HG02981 (cell line): ENCODE data around the gene LAG3.

Experiments used
- ATAC-seq: cut with Tn5 transposase; IDR thresholded peaks from one replicate; pipeline ENCODE4 v1.9.1; 2021; ENCODE audit warnings: mild to moderate bottlenecking, moderate library complexity; ENCODE audit not compliant: unreplicated experiment

The LAG3 gene

GRCh38 chr12:6771091-6771495, 1.2 kb upstream of the LAG3 start:
- ATAC-seq = no peak

- ATAC-seq = no peak
These were observed 600 bp upstream of the LAG3 start for GRCh38 chr12:6771509-6772330.

DNA sequence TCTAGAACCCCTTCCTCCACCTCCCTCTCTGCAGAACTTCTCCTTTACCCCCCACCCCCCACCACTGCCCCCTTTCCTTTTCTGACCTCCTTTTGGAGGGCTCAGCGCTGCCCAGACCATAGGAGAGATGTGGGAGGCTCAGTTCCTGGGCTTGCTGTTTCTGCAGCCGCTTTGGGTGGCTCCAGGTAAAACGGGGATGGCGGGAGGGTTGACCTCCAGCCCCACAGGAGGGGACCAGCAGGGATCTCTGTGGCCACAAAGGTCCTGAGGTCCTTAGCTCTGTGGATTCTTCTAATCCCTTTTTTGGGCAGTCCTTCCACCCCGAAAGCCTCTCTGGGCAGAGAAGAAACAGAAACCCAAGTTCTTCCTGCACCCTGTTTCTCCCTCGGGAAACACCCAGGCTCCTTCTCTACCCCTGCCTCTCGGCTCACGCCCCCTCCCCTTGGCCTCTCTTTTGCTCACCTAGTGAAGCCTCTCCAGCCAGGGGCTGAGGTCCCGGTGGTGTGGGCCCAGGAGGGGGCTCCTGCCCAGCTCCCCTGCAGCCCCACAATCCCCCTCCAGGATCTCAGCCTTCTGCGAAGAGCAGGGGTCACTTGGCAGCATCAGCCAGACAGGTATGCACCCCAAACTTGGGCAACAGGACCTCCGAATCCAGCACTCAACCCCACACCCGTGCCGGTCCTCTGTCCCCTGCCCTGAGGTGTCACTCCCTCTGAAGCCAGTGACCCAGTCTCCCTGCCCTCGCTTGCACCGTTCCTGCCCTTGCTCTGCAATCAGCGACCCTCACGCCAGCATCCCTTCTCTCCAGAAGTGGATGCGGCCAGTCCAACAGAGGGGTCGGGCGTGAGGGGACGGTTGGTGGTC, 638 bp downstream of the LAG3 start:
- ATAC-seq = no peak

DNA sequence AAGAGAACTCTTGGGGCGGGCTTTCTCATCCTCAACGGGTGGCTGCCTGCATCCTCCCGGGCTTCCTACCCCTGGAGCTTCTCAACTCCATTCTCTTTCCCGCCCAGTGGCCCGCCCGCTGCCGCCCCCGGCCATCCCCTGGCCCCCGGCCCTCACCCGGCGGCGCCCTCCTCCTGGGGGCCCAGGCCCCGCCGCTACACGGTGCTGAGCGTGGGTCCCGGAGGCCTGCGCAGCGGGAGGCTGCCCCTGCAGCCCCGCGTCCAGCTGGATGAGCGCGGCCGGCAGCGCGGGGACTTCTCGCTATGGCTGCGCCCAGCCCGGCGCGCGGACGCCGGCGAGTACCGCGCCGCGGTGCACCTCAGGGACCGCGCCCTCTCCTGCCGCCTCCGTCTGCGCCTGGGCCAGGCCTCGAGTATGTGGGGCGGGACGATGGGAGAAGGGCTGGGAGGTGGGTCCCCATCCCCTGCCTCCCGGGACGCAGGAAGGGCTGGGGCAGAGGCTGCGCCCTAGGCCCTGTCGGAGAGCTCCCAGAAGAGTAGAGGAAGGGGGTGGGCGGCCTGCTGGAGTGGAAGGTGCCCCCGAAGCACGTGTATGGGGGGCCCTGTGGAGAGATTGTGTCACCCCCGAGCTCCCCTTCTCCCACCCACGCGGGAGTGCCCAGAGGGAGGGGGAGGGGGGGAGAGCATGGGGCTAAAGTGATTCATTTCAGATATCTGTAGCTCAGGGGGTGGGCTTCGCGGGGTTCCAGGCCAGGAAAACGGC, 1.5 kb downstream of the LAG3 start:
- no peak for ATAC-seq

DNA sequence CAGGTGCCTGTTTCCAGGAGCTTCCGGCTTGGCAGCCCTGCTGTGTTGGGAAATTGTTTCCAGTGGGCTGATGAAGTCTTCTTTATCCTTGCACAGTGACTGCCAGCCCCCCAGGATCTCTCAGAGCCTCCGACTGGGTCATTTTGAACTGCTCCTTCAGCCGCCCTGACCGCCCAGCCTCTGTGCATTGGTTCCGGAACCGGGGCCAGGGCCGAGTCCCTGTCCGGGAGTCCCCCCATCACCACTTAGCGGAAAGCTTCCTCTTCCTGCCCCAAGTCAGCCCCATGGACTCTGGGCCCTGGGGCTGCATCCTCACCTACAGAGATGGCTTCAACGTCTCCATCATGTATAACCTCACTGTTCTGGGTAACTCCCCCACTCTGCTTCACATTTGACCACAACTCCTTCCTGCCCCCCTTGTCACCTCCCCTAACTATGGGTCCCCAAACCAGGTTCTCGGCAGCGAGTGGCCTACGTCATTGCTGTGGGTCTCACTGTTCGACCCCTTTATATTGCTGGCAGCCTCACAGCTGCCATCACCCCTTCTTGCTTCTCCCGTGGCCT, 2.3 kb downstream of the LAG3 start:
- no peak for ATAC-seq

- ATAC-seq = no peak
These were observed 3.2 kb downstream of the LAG3 start for GRCh38 chr12:6775185-6776174.

DNA sequence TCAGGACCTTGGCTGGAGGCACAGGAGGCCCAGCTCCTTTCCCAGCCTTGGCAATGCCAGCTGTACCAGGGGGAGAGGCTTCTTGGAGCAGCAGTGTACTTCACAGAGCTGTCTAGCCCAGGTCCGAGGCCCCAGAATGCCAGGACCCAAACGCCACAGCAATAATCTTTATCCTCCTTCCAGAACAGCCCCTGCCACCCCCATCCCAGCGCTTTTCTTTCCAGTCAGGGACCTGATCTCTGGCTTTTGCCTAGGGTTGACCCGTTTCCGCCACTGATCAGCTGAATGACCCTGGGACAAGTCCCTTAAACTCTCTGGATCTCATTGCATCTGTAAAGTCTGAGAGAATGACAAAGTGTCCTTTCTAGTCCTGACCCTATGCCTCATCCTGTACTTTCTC, 5.1 kb downstream of the LAG3 start:
- ATAC-seq = no peak

- no peak for ATAC-seq
These were observed 5.9 kb downstream of the LAG3 start for GRCh38 chr12:6778217-6778573.

DNA sequence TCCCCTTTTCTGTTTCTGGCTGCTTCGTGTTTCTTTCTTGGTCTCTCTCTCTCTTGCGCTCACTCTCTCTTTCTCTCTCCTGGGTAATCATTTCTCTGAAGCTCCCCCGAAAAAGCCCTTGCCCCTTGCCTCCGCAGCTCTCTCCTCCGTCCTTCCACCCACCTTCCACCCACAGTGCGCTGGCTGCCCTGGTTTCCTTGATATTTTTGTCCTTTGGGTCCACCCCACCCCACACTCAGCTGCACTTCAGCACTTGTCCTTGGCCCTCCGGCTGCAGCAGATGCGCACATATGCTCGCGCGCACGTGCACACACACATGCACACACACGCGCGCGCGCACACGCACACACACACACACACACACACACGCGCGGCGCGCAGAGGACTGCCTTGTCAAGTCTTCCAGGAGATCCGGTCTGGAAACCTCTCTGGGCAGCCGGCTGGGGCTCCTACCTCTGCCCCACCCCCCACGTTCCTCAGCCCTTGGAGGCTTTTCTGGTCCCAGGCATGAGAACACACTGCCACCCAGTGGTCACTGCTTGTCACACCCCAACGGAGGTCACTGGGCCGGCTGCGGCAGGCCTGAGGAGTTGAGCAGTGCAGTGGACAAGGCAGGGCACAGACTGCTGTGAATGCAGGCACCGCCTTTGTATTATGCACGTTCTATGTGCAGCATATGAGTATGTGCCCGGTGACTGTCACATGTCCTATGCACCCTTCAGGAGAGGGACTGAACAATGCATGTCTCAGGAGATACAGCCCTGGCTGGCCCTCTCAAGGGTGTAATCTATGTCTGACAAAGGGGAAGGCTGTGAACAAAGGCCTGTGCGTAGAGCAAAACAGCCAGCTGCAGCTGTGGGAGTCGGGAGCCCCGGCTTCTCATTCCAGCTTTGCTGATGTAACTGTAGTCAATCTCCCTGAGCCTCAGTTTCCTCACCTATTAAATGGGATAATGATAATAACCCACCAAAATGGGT, 6.5 kb downstream of the LAG3 start:
- peak; percentile 71 for ATAC-seq

- no peak for ATAC-seq
These were observed 7.5 kb downstream of the LAG3 start for GRCh38 chr12:6779708-6780432.

DNA sequence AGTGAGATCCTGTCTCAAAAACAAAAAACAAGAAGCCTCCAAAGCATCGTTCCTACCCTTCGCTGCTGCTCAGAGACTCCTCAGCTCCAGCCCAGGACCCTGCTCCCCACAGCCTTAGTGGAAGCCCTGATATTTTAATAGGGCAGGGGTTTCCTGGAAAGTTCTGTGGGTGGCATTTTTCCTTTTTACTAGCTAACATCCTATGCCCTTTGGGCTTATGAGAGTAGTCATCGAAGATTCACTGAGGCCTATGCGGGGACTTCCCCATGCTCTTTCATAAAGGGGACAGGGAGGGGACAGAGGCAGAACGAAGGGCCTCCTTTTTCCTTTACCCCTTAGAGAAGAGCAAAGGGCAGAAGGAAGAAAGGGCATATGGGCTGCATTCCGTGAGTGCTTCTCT, 8.3 kb downstream of the LAG3 start:
- ATAC-seq = no peak

DNA sequence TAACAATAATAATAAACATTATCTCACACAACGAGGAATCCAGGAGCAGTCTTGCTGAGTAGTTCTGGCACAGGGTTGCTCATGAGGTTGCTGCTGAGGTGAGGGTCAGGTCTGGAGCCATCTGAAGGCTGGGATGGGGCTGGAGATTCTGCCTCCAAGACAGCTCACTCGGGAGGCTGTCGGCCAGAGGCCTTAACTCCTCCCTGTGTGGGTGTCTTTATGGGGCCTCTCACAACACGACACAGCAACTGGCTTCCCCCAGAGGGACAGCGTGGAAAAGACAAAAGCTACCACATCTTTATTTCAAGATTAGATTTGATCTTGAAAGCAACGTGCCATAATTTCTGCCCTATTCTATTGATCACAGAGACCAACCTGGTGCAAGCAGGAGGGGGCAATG, 9.8 kb downstream of the LAG3 start:
- no peak for ATAC-seq

DNA sequence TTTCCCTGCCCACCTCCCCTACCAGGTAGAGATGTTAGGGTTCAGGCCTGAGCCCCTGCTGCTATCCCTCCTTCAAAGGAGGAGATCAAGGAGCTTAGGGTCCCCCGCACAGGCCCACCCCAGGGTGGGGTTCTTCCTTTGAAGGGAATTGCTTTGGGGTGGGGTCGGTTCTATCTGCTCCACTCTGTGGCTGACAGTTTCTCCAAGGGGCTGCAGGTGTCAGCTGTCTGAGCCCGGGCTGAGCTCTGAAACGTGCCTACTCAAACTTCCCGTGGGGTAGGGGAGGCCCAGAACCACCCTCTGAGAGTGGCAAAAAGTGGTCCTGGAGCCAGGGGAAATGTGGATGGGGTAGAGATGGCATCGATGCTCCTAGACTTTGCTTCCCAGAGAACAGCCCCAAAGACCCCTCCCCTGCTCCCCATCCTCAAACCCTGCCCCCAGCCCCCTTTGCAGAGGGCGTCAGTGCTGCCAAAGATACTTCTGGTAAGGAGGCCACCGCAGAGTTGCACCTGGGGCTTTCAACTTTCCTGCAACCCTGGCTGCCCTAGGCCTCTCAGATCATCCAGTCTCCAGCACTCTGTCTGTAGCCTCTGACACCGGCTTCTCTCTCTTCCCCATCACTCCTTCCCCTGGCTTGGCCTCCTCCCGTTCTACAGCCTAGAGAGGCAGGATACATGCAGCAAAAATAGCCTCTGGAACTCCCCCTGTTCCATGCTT, 10.7 kb downstream of the LAG3 start:
- ATAC-seq = no peak

GRCh38 chr12:6783828-6784227, 11.5 kb downstream of the LAG3 start:
- no peak for ATAC-seq

- no peak for ATAC-seq
These were observed 12.0 kb downstream of the LAG3 start for GRCh38 chr12:6784296-6784695.

DNA sequence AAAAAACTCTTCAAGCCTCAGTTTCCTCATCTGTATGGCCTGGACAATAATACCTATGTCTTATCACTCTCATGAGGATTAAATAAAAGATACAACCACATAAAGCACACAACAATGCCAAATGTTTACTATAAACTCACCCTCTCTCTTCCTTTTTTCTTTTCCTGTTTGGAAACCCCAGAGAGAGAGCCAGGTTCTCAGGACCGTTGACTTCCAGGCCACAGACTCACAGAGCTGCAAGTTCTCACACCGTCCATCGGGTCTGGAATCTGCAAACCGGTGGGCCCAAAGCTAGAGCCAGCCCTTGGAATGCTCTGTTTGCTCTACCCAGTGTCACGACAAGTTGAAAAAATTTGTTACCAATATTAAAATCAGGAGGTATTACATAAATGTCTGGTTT, 12.4 kb downstream of the LAG3 start:
- no peak for ATAC-seq

DNA sequence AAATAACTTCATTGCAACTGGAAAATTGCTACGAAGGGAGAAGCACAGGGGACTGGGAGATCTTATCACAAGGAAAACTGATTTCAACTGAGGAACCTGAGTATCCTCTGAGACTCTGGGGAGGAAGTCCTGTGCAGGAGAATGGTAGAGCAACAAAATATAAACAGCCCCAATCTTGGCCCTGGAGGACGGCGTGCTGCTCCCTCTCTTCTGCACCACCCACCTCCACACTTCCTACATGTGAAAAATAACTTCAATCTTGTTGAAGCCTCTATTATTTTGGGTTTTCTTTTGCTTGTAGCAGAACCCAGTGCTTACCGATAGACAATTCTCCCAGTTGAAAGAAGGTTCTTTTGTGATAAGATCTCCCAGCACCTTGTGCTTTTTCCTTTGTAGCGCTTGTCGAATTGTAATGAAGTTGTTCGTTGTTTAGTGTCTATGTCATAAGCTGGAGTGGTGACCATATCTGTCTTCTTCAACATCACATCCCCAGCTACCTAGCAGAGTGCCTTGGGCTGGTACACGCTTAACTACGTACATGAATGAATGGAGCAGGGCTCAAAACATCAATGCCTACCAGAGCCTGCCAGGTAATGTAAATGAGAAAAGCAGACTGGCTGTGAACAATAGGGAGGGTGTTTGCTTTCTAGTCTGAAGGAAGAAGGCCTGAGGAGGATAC, 14.2 kb downstream of the LAG3 start:
- ATAC-seq = no peak
